ENCODE measurements around the gene NDUFB6.

NDUFB6 gene

DNA sequence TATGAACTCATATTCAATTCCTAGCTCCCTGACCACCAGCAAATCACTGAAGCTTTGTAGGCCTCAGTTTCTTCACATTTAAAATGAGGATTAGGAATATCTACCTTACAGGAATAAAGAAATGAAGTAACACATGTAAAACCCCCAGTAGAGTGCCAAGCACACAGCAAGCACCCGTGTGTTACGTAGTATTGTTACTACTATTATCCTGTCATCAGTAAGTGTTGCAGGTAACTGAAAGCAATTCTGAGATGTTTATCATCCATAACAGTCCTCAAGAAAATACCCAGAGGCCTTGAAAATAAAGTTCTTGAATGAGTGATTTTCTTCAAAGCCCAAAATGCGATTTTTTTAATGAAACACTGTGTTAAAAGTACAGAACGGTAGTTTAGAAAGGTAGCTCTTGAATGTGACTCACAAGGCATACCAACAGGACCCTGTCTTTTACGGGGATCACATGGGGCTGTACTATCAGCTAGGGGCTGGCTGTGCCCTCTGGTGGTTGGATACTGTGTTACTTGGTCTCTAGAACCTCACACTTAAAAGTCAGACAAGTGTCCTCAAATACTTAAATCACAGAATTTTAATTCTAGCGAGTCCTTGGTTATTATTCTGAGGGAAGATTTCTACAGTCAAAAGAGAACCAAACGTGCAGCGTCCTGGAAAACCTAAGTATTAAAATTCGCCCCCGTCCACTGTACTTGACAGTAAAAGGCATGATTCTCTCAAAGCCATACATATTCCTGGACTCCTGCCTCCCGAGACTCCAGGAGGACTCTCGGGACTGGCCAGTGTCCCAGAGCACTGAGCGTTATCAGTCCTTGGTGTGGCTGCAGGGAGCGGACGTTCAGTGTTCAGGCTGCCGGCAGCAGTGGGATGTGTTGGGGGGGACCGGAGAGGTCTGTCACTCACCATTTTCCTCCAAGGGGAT is 725 bp downstream of the NDUFB6 start:
- Histone ChIP-seq H3K4me3 (ENCODE audit: severe bottlenecking) (peak overlapping the region; percentile 92), H3K27me3 (ENCODE audit: insufficient read depth, poor library complexity, severe bottlenecking) (no peaks in the 10 kb centered on the region), H3K36me3 (ENCODE audit: low read depth) (peaks cover 37% of the 10 kb centered on the region), H3K27ac (ENCODE audit: poor library complexity, severe bottlenecking) (peak overlapping the region; percentile 69), H3K4me1 (ENCODE audit: insufficient read depth, poor library complexity, severe bottlenecking) (peaks cover 14% of the 10 kb centered on the region), H3K9me3 (ENCODE audit: severe bottlenecking) (no peaks in the 10 kb centered on the region)
- DNase-seq (ENCODE audit: low spot score) (peak; percentile 65), ATAC-seq (ENCODE audit: low read depth) (peak; percentile 94)
- TF ChIP-seq CTCF (IDR thresholded peaks at IDR 0.05; ENCODE audit: poor library complexity, severe bottlenecking) = peak; percentile 89

DNA sequence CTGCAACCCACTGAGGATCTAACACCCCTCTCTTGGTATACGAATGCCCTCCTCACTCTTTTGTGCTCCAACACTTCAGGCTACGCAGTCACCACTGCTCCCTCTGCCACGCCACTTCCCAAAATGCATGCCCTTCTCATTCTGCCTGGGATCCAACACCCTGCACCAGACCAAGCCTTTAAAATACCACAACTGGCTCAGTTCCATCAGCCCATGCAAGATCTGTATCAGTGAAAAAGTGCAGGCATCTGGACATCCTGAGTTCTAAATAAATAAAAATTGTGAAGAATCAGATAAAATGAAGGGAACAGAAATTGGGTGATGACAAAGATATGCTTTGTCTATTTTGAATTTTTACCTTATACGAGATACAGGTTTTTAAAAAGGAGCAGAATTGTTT is 2.7 kb downstream of the NDUFB6 start:
- Histone ChIP-seq H3K9me3 (ENCODE audit: severe bottlenecking) (no peaks in the 10 kb centered on the region), H3K36me3 (ENCODE audit: low read depth) (peaks cover 51% of the 10 kb centered on the region), H3K4me3 (ENCODE audit: severe bottlenecking) (no peak overlapping the region), H3K27ac (ENCODE audit: poor library complexity, severe bottlenecking) (no peak overlapping the region), H3K4me1 (ENCODE audit: insufficient read depth, poor library complexity, severe bottlenecking) (peaks cover 14% of the 10 kb centered on the region), H3K27me3 (ENCODE audit: insufficient read depth, poor library complexity, severe bottlenecking) (no peaks in the 10 kb centered on the region)
- TF ChIP-seq CTCF (IDR thresholded peaks at IDR 0.05; ENCODE audit: poor library complexity, severe bottlenecking) = no peak
- DNase-seq (ENCODE audit: low spot score) (no peak), ATAC-seq (ENCODE audit: low read depth) (no peak)

GRCh38 chr9:32566770-32567169 is 6.2 kb downstream of the NDUFB6 start:
- Histone ChIP-seq H3K27me3 (ENCODE audit: insufficient read depth, poor library complexity, severe bottlenecking) (no peaks in the 10 kb centered on the region), H3K9me3 (ENCODE audit: severe bottlenecking) (no peaks in the 10 kb centered on the region), H3K4me1 (ENCODE audit: insufficient read depth, poor library complexity, severe bottlenecking) (peaks cover 10% of the 10 kb centered on the region), H3K4me3 (ENCODE audit: severe bottlenecking) (no peak overlapping the region), H3K36me3 (ENCODE audit: low read depth) (peaks cover 65% of the 10 kb centered on the region), H3K27ac (ENCODE audit: poor library complexity, severe bottlenecking) (no peak overlapping the region)
- TF ChIP-seq CTCF (IDR thresholded peaks at IDR 0.05; ENCODE audit: poor library complexity, severe bottlenecking) = no peak
- DNase-seq (ENCODE audit: low spot score) (no peak), ATAC-seq (ENCODE audit: low read depth) (no peak)

- H3K27me3 ChIP-seq (ENCODE audit: insufficient read depth, poor library complexity, severe bottlenecking) = no peaks in the 10 kb centered on the region
- no peak for TF ChIP-seq CTCF (IDR thresholded peaks at IDR 0.05; ENCODE audit: poor library complexity, severe bottlenecking)
- peaks cover 57% of the 10 kb centered on the region for H3K36me3 ChIP-seq (ENCODE audit: low read depth)
Observed at GRCh38 chr9:32565967-32566366, 7.0 kb downstream of the NDUFB6 start.

GRCh38 chr9:32558408-32558934 is 14.5 kb downstream of the NDUFB6 start:
- Histone ChIP-seq H3K27ac (ENCODE audit: poor library complexity, severe bottlenecking) (no peak overlapping the region), H3K36me3 (ENCODE audit: low read depth) (peaks cover 8% of the 10 kb centered on the region), H3K27me3 (ENCODE audit: insufficient read depth, poor library complexity, severe bottlenecking) (no peaks in the 10 kb centered on the region), H3K4me3 (ENCODE audit: severe bottlenecking) (no peak overlapping the region), H3K9me3 (ENCODE audit: severe bottlenecking) (no peaks in the 10 kb centered on the region), H3K4me1 (ENCODE audit: insufficient read depth, poor library complexity, severe bottlenecking) (peaks cover 1% of the 10 kb centered on the region)
- ATAC-seq (ENCODE audit: low read depth) = no peak
- DNase-seq (ENCODE audit: low spot score) = no peak
- TF ChIP-seq CTCF (IDR thresholded peaks at IDR 0.05; ENCODE audit: poor library complexity, severe bottlenecking) = no peak

More at GRCh38 chr9:32565967-32566366, 7.0 kb downstream of the NDUFB6 start:
- peaks cover 3% of the 10 kb centered on the region for H3K4me1 ChIP-seq (ENCODE audit: insufficient read depth, poor library complexity, severe bottlenecking)
- H3K4me3 ChIP-seq (ENCODE audit: severe bottlenecking) = no peak overlapping the region
- no peak for ATAC-seq (ENCODE audit: low read depth)
- no peaks in the 10 kb centered on the region for H3K9me3 ChIP-seq (ENCODE audit: severe bottlenecking)
- DNase-seq (ENCODE audit: low spot score) = no peak
- no peak overlapping the region for H3K27ac ChIP-seq (ENCODE audit: poor library complexity, severe bottlenecking)
